ENCODE results near the gene ID3. TPM values are rescaled to one million over a fixed set of nuclear protein-coding genes. Genes with fewer than 3 reads are reported as not detected.

Gene ID3
- total RNA-seq, 4 donors from 2014 or later: 81.2 to 209 (median 122) TPM

DNA sequence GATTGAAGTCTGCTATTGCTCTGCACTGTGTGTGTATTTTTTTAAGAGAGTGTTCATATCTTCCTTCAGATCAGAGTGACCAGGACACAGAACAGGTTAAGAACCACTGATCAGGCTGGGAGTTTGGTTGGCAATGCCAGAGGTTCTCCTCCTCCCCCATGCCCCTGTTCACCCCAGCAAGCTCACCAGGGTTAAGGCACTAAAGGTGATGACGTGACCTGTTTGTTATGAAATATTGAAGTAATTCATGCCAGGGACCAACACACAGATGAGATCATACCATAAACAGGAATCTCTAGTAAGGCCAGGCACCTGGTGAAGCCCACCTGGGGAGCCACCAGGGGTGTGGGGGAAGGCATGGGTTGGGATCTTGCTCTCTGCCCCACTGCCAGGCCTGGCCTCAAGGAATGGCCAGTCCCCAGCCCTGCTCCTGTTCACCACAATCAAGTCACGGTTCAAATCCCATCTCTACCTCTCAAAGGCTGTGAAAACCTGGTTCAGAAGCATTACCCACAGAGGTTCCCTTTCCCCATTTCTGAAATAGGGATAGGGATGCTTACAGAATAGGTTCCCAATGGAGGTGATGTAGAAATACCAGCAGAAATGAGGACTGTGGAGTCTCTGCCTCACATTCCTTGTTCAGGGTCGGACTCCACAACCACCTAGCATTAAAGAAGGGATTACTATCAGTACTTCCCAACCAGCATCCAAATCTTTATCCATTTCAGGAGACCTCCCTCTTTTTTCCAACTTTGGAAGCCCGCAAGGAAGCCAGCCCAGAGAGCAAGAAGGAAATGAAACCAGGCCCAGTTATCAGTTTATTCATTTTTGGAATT is 2.4 kb downstream of the ID3 start:
- WGBS, 2 donors: 60 to 67% methylated on average over 4 of the region's 4 CpGs
- no peak for DNase-seq (ENCODE audit: low spot score in 2 of 2)
- intact Hi-C loops (cut with DNase I; ENCODE audit: low total_unique reads): loop anchor here (5.0 kb wide), 1 partner anchor 35 kb away; no protein-coding TSS in a partner anchor
- TF ChIP-seq POLR2A (IDR thresholded peaks at IDR 0.05): no peak
- TF ChIP-seq, protein P1, sequence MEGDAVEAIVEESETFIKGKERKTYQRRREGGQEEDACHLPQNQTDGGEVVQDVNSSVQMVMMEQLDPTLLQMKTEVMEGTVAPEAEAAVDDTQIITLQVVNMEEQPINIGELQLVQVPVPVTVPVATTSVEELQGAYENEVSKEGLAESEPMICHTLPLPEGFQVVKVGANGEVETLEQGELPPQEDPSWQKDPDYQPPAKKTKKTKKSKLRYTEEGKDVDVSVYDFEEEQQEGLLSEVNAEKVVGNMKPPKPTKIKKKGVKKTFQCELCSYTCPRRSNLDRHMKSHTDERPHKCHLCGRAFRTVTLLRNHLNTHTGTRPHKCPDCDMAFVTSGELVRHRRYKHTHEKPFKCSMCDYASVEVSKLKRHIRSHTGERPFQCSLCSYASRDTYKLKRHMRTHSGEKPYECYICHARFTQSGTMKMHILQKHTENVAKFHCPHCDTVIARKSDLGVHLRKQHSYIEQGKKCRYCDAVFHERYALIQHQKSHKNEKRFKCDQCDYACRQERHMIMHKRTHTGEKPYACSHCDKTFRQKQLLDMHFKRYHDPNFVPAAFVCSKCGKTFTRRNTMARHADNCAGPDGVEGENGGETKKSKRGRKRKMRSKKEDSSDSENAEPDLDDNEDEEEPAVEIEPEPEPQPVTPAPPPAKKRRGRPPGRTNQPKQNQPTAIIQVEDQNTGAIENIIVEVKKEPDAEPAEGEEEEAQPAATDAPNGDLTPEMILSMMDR (IDR thresholded peaks at IDR 0.05): no peak
- H3K4me3 ChIP-seq (ENCODE audit: low read depth, poor library complexity, severe bottlenecking): peak overlapping the region; percentile 77

DNA sequence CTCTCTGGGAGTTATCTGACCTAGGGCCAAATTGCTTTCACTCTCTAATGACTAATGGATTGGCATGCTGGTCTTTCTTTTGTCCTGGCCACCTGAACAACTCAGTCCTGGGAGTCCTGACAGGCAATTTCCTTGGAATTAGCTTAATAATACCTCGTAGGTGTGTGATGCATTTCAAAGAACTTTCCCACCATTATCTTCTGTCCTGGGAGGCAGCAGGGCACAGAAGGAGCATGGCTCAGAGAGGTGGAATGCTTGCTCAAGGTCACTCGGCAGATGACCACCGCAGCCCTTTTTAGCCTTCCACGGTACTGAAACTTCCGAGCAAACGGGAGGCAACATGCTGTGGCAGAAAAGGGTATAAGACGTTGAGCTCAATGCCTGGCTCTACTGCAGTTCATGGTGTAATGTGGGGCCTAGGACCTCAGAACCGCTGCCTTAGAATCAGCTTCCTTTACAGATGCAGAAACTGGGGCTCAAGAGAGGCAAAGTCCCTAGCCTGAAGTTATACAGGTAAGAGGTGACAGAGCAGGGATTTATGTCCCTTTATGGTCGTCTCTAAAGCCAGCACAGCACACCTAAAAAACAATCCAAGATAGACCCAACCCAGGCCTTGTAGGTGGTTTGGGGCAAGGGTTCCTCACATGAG is 3.2 kb downstream of the ID3 start:
- 35 to 36% methylated on average over 9 of the region's 9 CpGs for WGBS, 2 donors
- TF ChIP-seq, protein P1 (IDR thresholded peaks at IDR 0.05): no peak
- TF ChIP-seq POLR2A (IDR thresholded peaks at IDR 0.05): no peak
- H3K4me3 ChIP-seq (ENCODE audit: low read depth, poor library complexity, severe bottlenecking): no peak overlapping the region
- no peak for DNase-seq (ENCODE audit: low spot score in 2 of 2)
- intact Hi-C loops (cut with DNase I; ENCODE audit: low total_unique reads): loop anchor here (5.0 kb wide), 1 partner anchor 36 kb away; no protein-coding TSS in a partner anchor

GRCh38 chr1:23555270-23555985 is 3.9 kb downstream of the ID3 start:
- intact Hi-C loops (cut with DNase I; ENCODE audit: low total_unique reads): loop anchor here (5.0 kb wide), 1 partner anchor 37 kb away; no protein-coding TSS in a partner anchor
- peak overlapping the region; percentile 9 for H3K4me3 ChIP-seq (ENCODE audit: low read depth, poor library complexity, severe bottlenecking)
- 10 to 12% methylated on average over 15 of the region's 15 CpGs for WGBS, 2 donors
- TF ChIP-seq, protein P1 (IDR thresholded peaks at IDR 0.05): no peak
- no peak for TF ChIP-seq POLR2A (IDR thresholded peaks at IDR 0.05)
- DNase-seq (ENCODE audit: low spot score in 2 of 2): no peak

- intact Hi-C loops (cut with DNase I; ENCODE audit: low total_unique reads): loop anchor here (5.0 kb wide), 1 partner anchor 38 kb away; no protein-coding TSS in a partner anchor
- H3K4me3 ChIP-seq (ENCODE audit: low read depth, poor library complexity, severe bottlenecking): peak overlapping the region; percentile 41
- peak; percentile 61 to 96 for DNase-seq (ENCODE audit: low spot score in 2 of 2)
- 0 to 1% methylated on average over 41 to 48 of the region's 81 CpGs for WGBS, 2 donors
- TF ChIP-seq, protein P1 (IDR thresholded peaks at IDR 0.05): no peak
- TF ChIP-seq POLR2A (IDR thresholded peaks at IDR 0.05): peak in 1 of 2 donors; percentile 20
Observed at GRCh38 chr1:23554481-23555269, 4.6 kb downstream of the ID3 start.

GRCh38 chr1:23554127-23554480 is 5.2 kb downstream of the ID3 start:
- H3K4me3 ChIP-seq (ENCODE audit: low read depth, poor library complexity, severe bottlenecking): peak overlapping the region; percentile 41
- intact Hi-C loops (cut with DNase I; ENCODE audit: low total_unique reads): no loop called here
- peak in 1 of 2 donors; percentile 91 for DNase-seq (ENCODE audit: low spot score in 2 of 2)
- no peak for TF ChIP-seq POLR2A (IDR thresholded peaks at IDR 0.05)
- TF ChIP-seq, protein P1 (IDR thresholded peaks at IDR 0.05): no peak
- 54 to 55% methylated on average over 12 of the region's 12 CpGs for WGBS, 2 donors
